ENCODE data around the gene FHIT.

FHIT gene

DNA sequence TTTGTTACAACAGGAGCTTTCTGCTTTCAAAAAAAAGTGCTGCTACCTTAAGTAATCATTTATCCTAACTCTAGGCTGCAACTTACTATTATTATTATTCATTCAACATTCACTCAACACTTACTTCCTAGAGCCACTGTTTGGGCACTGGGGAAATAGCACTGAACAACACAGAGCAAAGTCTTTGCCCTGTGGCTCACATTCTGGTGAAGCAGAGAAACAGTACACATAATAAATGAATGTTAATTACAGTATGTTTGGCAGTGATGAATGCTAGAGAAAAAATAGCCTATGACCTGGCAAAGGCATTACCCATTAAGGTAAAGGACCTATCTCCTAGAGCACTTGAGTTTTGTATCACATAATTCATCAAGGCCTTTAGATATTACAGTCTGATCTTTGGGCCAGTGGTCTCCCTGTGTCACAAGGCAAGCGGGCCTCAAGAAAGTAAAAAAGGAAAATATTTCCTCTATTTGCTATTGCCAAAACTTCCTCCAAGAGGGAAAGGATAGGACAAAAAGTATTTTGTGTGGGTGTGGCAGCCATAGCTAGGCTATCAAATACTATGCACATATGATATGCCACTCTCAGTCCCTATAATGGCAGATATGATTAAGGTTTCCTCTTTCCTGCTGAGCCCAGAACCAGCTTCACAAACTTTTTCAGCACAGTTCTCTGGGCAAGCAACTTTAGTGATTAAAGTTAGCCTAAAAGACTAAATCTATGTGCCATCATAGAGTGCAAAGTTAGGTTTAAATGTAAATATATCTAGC is 142.8 kb downstream of the FHIT start:
- Histone ChIP-seq H3K9me3 (ENCODE audit: control insufficient read depth, insufficient read depth, low read length) (no peaks in the 10 kb centered on the region), H3K4me3 (ENCODE audit: low read depth, low read length) (no peak overlapping the region), H3K9ac (ENCODE audit: low read depth, low read length) (no peak overlapping the region), H3K4me1 (ENCODE audit: control insufficient read depth, insufficient read depth, low read length) (peaks cover 3% of the 10 kb centered on the region), H3K36me3 (ENCODE audit: control insufficient read depth, insufficient read depth, low read length) (no peaks in the 10 kb centered on the region), H3K27me3 (ENCODE audit: control insufficient read depth, insufficient read depth, low read length) (no peaks in the 10 kb centered on the region)

DNA sequence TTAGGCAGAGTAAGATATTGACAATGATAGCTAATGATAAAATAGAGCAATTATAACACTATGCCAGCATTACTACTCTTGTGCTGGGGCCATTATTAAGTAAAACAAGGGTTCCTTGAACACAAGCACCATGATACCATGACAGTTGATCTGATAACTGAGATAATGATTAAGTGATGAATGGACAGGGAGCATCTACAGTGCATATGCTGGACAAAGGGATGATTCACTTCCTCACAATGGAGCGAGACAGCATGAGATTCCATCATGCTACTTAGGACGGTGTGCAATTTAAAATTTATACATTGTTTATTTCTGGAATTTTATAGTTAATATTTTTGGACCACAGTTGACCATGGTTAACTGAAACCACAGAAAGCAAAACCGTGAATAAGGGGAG is 156.6 kb downstream of the FHIT start:
- Histone ChIP-seq H3K27me3 (ENCODE audit: control insufficient read depth, insufficient read depth, low read length) (no peaks in the 10 kb centered on the region), H3K36me3 (ENCODE audit: control insufficient read depth, insufficient read depth, low read length) (no peaks in the 10 kb centered on the region), H3K4me3 (ENCODE audit: low read depth, low read length) (no peak overlapping the region), H3K9me3 (ENCODE audit: control insufficient read depth, insufficient read depth, low read length) (no peaks in the 10 kb centered on the region), H3K4me1 (ENCODE audit: control insufficient read depth, insufficient read depth, low read length) (no peaks in the 10 kb centered on the region), H3K9ac (ENCODE audit: low read depth, low read length) (no peak overlapping the region)

DNA sequence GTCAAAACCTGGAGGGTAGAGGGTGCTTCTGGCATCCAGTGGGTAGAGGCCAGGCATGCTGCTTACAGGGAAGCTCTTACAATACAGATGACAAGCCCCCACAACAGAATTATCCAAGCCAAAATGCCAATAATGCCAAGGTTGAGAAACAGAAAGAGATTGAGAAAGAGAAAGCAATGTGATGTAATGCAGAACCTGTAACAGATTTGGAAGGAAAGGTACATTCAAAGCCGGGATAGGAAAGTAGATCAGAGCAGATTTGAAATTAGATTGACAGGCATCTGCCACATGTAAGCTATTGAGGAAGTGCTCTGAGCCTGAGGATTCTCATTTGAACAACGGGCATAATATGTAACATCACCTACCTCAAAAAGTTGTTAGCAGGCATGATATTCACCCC is 157.9 kb downstream of the FHIT start:
- no peaks in the 10 kb centered on the region for H3K9me3 ChIP-seq (ENCODE audit: control insufficient read depth, insufficient read depth, low read length)
- H3K36me3 ChIP-seq (ENCODE audit: control insufficient read depth, insufficient read depth, low read length), result no peaks in the 10 kb centered on the region
- H3K4me3 ChIP-seq (ENCODE audit: low read depth, low read length), result no peak overlapping the region
- H3K27me3 ChIP-seq (ENCODE audit: control insufficient read depth, insufficient read depth, low read length), result no peaks in the 10 kb centered on the region
- H3K9ac ChIP-seq (ENCODE audit: low read depth, low read length), result no peak overlapping the region
- H3K4me1 ChIP-seq (ENCODE audit: control insufficient read depth, insufficient read depth, low read length), result no peaks in the 10 kb centered on the region

DNA sequence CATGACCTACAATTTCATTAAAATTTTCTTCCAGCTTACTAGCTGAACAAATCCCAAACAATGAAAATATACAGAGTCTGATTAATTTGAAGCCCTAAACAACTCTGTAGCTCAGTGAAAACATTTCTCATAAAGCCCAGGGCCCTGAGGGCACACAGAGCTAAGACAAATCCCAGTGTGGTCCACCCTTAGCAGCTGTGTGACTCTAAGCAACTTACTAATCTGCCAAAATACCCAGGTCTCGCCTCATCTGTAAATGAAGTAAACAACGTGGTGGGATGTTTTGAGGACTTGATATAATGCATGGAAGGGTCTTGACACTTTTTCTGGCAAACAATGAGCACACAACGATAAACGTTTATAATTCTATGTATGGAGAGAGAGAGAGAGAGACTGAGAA is 158.4 kb downstream of the FHIT start:
- H3K4me3 ChIP-seq (ENCODE audit: low read depth, low read length), result no peak overlapping the region
- no peaks in the 10 kb centered on the region for H3K27me3 ChIP-seq (ENCODE audit: control insufficient read depth, insufficient read depth, low read length)
- H3K9ac ChIP-seq (ENCODE audit: low read depth, low read length), result no peak overlapping the region
- H3K36me3 ChIP-seq (ENCODE audit: control insufficient read depth, insufficient read depth, low read length), result no peaks in the 10 kb centered on the region
- H3K9me3 ChIP-seq (ENCODE audit: control insufficient read depth, insufficient read depth, low read length), result no peaks in the 10 kb centered on the region
- no peaks in the 10 kb centered on the region for H3K4me1 ChIP-seq (ENCODE audit: control insufficient read depth, insufficient read depth, low read length)

DNA sequence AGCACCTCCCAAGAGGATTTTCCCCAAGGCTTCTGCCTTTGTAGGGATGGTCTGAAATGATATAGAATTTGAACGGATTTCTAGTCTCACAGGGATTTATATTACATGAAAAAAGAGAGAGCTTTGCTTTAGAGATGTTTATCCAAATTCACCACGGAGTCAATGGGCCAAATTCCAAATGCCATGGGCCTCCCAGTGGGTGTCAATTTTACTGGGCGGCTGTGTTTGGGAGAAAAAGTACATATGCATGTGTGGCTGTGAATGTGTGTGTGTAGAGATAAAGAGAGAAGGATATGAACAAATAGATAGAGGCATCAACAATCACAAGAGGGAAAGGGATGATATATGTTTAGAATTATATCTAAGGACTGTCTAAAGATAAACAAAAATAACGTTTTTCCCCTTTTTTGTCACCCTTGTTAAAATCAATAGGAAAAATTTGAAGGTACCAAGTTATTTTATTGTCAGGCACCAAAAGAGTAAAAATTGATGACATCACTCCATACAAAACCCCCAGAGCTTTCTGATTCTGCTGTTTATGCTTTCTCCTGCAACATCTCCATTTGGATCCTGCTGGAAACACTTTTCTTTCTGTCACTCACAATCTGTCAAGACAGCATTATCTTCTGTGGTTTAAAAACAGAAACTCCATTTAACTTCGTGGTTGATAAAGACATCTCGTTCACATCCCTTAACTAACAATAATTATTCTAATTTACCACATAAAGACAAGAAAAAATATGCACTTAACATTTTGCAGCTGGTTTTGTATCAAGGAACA is 160.7 kb downstream of the FHIT start:
- H3K27me3 ChIP-seq (ENCODE audit: control insufficient read depth, insufficient read depth, low read length), result no peaks in the 10 kb centered on the region
- H3K36me3 ChIP-seq (ENCODE audit: control insufficient read depth, insufficient read depth, low read length), result no peaks in the 10 kb centered on the region
- H3K9me3 ChIP-seq (ENCODE audit: control insufficient read depth, insufficient read depth, low read length), result no peaks in the 10 kb centered on the region
- H3K4me3 ChIP-seq (ENCODE audit: low read depth, low read length), result no peak overlapping the region
- H3K4me1 ChIP-seq (ENCODE audit: control insufficient read depth, insufficient read depth, low read length), result no peaks in the 10 kb centered on the region
- no peak overlapping the region for H3K9ac ChIP-seq (ENCODE audit: low read depth, low read length)

DNA sequence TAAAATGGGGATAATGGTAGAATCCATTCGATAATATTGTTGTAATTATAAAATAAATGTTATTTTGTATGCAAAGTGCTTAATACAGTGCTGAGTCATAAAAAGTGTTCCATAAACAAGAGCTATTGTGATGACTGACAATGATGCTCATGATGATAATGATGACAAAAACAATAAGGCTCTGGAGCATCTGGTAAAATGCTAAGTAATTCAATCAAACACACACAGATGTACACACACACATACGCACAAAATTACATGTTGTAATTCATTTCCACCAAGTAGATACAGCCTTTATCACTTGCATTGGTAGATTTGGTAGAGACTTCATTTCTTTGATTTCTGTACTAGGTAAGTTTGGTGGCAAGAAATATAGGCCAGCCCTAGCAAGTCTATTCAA is 163.8 kb downstream of the FHIT start:
- Histone ChIP-seq H3K27me3 (ENCODE audit: control insufficient read depth, insufficient read depth, low read length) (no peaks in the 10 kb centered on the region), H3K9me3 (ENCODE audit: control insufficient read depth, insufficient read depth, low read length) (no peaks in the 10 kb centered on the region), H3K36me3 (ENCODE audit: control insufficient read depth, insufficient read depth, low read length) (no peaks in the 10 kb centered on the region), H3K9ac (ENCODE audit: low read depth, low read length) (no peak overlapping the region), H3K4me1 (ENCODE audit: control insufficient read depth, insufficient read depth, low read length) (no peaks in the 10 kb centered on the region), H3K4me3 (ENCODE audit: low read depth, low read length) (no peak overlapping the region)

DNA sequence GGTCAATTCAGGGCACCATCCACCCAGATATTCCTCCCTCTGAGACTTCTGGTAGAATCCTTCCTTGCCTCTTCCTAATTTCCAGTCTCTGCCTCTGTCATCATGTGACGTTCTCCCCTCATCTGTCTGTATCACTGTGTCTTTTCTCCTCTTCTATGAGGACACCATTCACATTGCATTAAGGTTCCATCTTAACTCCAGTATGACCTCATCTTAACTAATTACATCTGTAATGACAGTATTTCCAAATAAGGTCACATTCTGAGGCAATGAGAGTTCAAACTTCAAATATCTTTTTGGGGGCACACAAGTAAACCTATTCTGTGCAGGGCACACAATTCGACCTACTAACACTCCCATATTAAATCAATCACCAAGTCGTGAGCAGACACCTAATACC is 169.7 kb downstream of the FHIT start:
- Histone ChIP-seq H3K27me3 (ENCODE audit: control insufficient read depth, insufficient read depth, low read length) (no peaks in the 10 kb centered on the region), H3K4me1 (ENCODE audit: control insufficient read depth, insufficient read depth, low read length) (no peaks in the 10 kb centered on the region), H3K9ac (ENCODE audit: low read depth, low read length) (no peak overlapping the region)

DNA sequence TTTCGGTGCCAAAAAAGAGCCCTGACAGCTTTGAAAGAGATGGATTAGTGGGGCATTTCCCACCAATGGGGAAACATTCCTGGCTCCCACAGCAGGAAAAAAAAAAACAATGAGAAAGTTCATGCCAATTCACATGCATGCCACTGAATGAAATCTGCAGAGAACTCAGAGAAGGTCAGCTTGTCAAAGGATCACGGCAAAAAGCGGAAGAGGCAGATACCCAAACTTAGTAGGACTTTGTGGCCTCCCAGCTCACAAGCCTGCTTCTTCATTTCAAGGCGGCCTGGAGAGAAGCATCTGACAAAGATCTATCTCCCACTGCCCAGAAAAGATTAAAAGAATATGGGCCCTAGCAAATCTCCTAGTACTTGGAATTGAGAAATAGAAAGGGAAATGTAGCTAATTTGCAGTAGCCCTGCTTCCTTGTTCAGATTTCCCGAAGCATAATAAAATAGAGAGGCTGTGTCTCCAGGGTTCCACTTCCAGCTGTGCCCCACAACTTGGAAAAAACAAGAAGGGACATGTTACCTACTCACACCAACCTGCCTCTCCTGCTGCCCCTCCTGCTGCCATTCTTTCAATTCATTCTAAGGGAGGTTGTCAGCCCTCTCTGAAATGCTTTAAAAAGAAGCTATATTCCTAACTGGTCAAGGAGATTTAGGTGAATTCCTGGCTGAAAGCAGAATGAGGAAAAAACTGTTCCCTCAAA is 170.4 kb downstream of the FHIT start:
- no peaks in the 10 kb centered on the region for H3K4me1 ChIP-seq (ENCODE audit: control insufficient read depth, insufficient read depth, low read length)
- no peak overlapping the region for H3K4me3 ChIP-seq (ENCODE audit: low read depth, low read length)
- H3K9me3 ChIP-seq (ENCODE audit: control insufficient read depth, insufficient read depth, low read length), result no peaks in the 10 kb centered on the region
- no peak overlapping the region for H3K9ac ChIP-seq (ENCODE audit: low read depth, low read length)
- H3K27me3 ChIP-seq (ENCODE audit: control insufficient read depth, insufficient read depth, low read length), result no peaks in the 10 kb centered on the region
- no peaks in the 10 kb centered on the region for H3K36me3 ChIP-seq (ENCODE audit: control insufficient read depth, insufficient read depth, low read length)

More for the DNA sequence above, 169.7 kb downstream of the FHIT start:
- Histone ChIP-seq H3K9me3 (ENCODE audit: control insufficient read depth, insufficient read depth, low read length) (no peaks in the 10 kb centered on the region), H3K4me3 (ENCODE audit: low read depth, low read length) (no peak overlapping the region), H3K36me3 (ENCODE audit: control insufficient read depth, insufficient read depth, low read length) (no peaks in the 10 kb centered on the region)

DNA sequence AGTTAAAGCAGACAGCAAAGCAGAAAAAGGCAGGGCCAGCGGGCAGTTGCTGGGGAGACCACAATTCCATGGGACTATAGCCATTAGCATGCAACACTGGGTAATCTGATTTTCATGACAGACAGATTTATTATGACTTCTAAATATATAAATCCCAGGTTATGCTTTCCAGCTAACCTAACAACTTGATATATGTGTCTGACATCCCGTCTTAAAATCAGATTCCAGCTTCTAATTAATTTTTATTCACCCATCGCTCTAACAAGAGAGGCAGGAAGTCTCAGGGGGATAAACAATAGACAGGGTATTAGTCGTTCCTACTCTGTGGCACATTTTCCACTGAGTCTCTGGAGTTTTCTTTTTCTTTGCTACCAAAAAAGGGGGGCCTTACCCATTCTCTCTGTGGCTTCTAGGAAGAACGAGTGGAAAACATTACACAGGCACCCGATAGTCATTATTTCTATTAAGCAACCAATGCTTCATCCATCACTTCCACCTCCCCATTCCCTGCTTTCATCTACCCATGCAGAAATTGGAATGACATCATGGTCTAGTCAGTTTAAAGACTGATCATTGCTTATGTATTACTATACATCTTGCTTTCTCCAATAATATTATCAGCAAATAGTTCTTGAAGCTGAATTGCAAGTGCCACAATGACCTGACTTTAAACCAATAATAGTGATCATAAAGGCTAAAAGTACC is 173.1 kb downstream of the FHIT start:
- no peak overlapping the region for H3K9ac ChIP-seq (ENCODE audit: low read depth, low read length)
- H3K36me3 ChIP-seq (ENCODE audit: control insufficient read depth, insufficient read depth, low read length), result no peaks in the 10 kb centered on the region
- H3K9me3 ChIP-seq (ENCODE audit: control insufficient read depth, insufficient read depth, low read length), result no peaks in the 10 kb centered on the region
- H3K4me1 ChIP-seq (ENCODE audit: control insufficient read depth, insufficient read depth, low read length), result no peaks in the 10 kb centered on the region
- H3K27me3 ChIP-seq (ENCODE audit: control insufficient read depth, insufficient read depth, low read length), result no peaks in the 10 kb centered on the region
- no peak overlapping the region for H3K4me3 ChIP-seq (ENCODE audit: low read depth, low read length)

DNA sequence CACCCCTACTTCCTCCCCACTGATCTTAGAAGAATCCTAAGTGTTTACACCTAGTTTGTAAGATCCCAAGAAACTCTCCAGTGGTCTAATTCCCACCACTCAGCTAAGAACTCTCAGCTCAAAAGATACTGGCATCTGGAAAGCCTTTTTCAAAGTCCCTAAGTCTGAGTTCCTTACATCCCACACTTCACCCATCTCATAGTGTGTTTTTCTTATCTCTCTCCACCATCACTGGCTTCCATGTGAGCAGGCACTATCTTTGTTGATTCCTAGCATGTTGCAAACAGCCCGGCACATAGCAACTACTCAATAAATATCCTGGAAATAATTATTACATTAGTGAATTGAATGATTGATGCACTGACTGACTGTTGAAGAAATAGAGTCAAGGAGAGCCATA is 173.7 kb downstream of the FHIT start:
- no peaks in the 10 kb centered on the region for H3K4me1 ChIP-seq (ENCODE audit: control insufficient read depth, insufficient read depth, low read length)
- H3K9me3 ChIP-seq (ENCODE audit: control insufficient read depth, insufficient read depth, low read length), result no peaks in the 10 kb centered on the region
- H3K27me3 ChIP-seq (ENCODE audit: control insufficient read depth, insufficient read depth, low read length), result no peaks in the 10 kb centered on the region

DNA sequence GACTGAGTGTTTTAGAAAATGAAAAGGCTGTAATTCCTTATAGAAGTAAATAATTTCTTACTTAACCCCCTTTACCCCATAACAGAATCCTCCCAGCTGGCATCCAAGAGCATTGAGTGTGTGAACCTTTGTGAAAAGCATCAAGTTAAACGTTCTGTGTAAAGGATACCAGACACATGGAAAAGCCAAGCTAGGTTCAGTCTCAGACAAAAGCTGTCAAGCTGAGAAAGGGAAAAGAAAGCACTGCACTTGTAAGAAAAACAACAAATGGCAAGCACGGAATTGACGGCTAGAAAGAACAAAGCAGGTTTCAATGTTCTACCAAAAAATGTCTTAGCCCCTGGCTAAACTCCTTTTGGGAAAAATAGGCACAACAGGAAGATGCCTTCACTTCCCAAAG is 176.5 kb downstream of the FHIT start:
- H3K27me3 ChIP-seq (ENCODE audit: control insufficient read depth, insufficient read depth, low read length), result no peaks in the 10 kb centered on the region
- no peaks in the 10 kb centered on the region for H3K4me1 ChIP-seq (ENCODE audit: control insufficient read depth, insufficient read depth, low read length)
- H3K36me3 ChIP-seq (ENCODE audit: control insufficient read depth, insufficient read depth, low read length), result no peaks in the 10 kb centered on the region
- no peak overlapping the region for H3K4me3 ChIP-seq (ENCODE audit: low read depth, low read length)
- no peak overlapping the region for H3K9ac ChIP-seq (ENCODE audit: low read depth, low read length)
- H3K9me3 ChIP-seq (ENCODE audit: control insufficient read depth, insufficient read depth, low read length), result no peaks in the 10 kb centered on the region

More for the DNA sequence above, 173.7 kb downstream of the FHIT start:
- no peaks in the 10 kb centered on the region for H3K36me3 ChIP-seq (ENCODE audit: control insufficient read depth, insufficient read depth, low read length)
- H3K9ac ChIP-seq (ENCODE audit: low read depth, low read length), result no peak overlapping the region
- H3K4me3 ChIP-seq (ENCODE audit: low read depth, low read length), result no peak overlapping the region
